Sigmoid colon (tissue), 7 donors: ENCODE results near the gene NUPR2. TPM values are rescaled to one million over a fixed set of nuclear protein-coding genes. Genes with fewer than 3 reads are reported as not detected.
"Not testable (repeated sequence)": the region's sequence is repeated elsewhere in the genome, so short reads cannot be mapped to it uniquely, and the experiment has no call there.

Experiments used
- DNase-seq: peaks from one replicate; pipeline ENCODE4 v3.0.0-alpha.2; 2019
- H3K27ac ChIP-seq, 4 donors: fragments of 200-600 bp; sonication (generic); one replicate each; pipeline ENCODE4 v1.5.1; 2016 to 2019; ENCODE audit warnings: mild to moderate bottlenecking in 1 of 4
- H3K27me3 ChIP-seq, 3 donors: fragments of 200-600 bp; sonication (generic); one replicate each; pipeline ENCODE4 v1.5.1; 2019; ENCODE audit warnings: mild to moderate bottlenecking in 1 of 3
- H3K36me3 ChIP-seq, 4 donors: fragments of 200-600 bp; sonication (generic); one replicate each; pipeline ENCODE4 v1.5.1; 2016 to 2019
- H3K4me1 ChIP-seq, 4 donors: fragments of 200-600 bp; sonication (generic); one replicate each; pipeline ENCODE4 v1.5.1; 2017 to 2019
- H3K4me3 ChIP-seq, 4 donors: fragments of 200-600 bp; sonication (generic); one replicate each; pipeline ENCODE4 v1.5.1; 2017 to 2019; ENCODE audit warnings: mild to moderate bottlenecking in 2 of 4, moderate library complexity in 1 of 4
- H3K9me3 ChIP-seq, 4 donors: fragments of 200-600 bp in 3 of 4; sonication (generic) in 3 of 4; one replicate each; pipeline versions ENCODE4 v1.5.1 to v1.6.1; 2013 to 2019
- CTCF ChIP-seq, 4 experiments: fragments of 450-650 bp in 3 of 4; fragments of 200-600 bp in 1 of 4; IDR thresholded peaks; one replicate each; pipeline ENCODE4 v1.5.1; 2016 to 2019; ENCODE audit warnings: antibody characterized with exemption in 4 of 4, mild to moderate bottlenecking in 3 of 4, moderate library complexity in 2 of 4
- EP300 ChIP-seq, 4 donors: sonication (generic); formaldehyde crosslinking; IDR thresholded peaks; one replicate each; pipeline ENCODE4 v1.6.1; 2017; ENCODE audit warnings: antibody characterized with exemption in 4 of 4
- POLR2A ChIP-seq, 2 donors: fragments of 450-650 bp; IDR thresholded peaks; one replicate each; pipeline ENCODE4 v1.6.1; 2016; ENCODE audit warnings: antibody characterized with exemption in 2 of 2, mild to moderate bottlenecking in 2 of 2, moderate library complexity in 2 of 2
- POLR2AphosphoS5 ChIP-seq, 4 donors: sonication (generic); formaldehyde crosslinking; IDR thresholded peaks; one replicate each; pipeline ENCODE4 v1.6.1; 2017; ENCODE audit warnings: antibody characterized with exemption in 4 of 4
- WGBS, 2 donors: extraction: QIAGEN DNeasy Blood & Tissue Kit; methylation state at CpG; one replicate each; pipeline ENCODE4 v1.1.7; 2013; 5-methylcytosine and 5-hydroxymethylcytosine counted together
- intact Hi-C: fragments of 100-400 bp; cut with DNase I; formaldehyde crosslinking; loops from one replicate; pipeline ENCODE4 v1.15.1; 2023
- polyA plus RNA-seq, 3 donors: library from polyadenylated mRNA; stranded (reverse); fragments of 200-250 nt; gene quantifications; one replicate each; pipeline ENCODE4 v1.2.3, GENCODE V29; 2013
- total RNA-seq, 4 donors: library from RNA; depleted of rRNA; stranded (reverse); fragments of >200 nt; gene quantifications; one replicate each; pipeline ENCODE4 v1.1.0, GENCODE V29; 2016
- donor health status: healthy with polysubstance abuse.
- donor health status: Bipolar disorder and iron deficiency.
- donor health status: healthy.

The NUPR2 gene
- total and polyA plus RNA-seq, 7 donors = 1.8 to 6.0 (median 2.9) TPM; not detected in 4

- intact Hi-C loops = loop anchor here (2.0 kb wide), 1 partner anchor 27 kb away; the partner anchor contains the start of gene CHCHD2
- TF ChIP-seq POLR2AphosphoS5 (IDR thresholded peaks at IDR 0.05) (peak in 3 of 4 donors; percentile 53 to 67 (median 58)), EP300 (IDR thresholded peaks at IDR 0.05) (no peak), POLR2A (IDR thresholded peaks at IDR 0.05) (no peak), CTCF (IDR thresholded peaks at IDR 0.05) (peak; percentile 69 to 80 (median 76))
- peak overlapping the region; percentile 70 to 86 (median 82) for H3K27ac ChIP-seq
- DNase-seq = peak; percentile 94
- H3K4me3 ChIP-seq = no peak overlapping the region
- peaks cover 0 to 38% (median 36%) of the 10 kb centered on the region in 4 donors for H3K4me1 ChIP-seq
- 63 to 70% methylated on average over 12 of the region's 12 CpGs for WGBS, 2 donors
- H3K36me3 ChIP-seq = peaks cover 0 to 36% (median 10%) of the 10 kb centered on the region in 4 donors
- no peaks in the 10 kb centered on the region for H3K9me3 ChIP-seq
- H3K27me3 ChIP-seq = no peaks in the 10 kb centered on the region
These were observed 36.6 kb downstream of the NUPR2 start for GRCh38 chr7:56079450-56080185.

- WGBS, 2 donors = 96 to 97% methylated on average over 16 of the region's 16 CpGs
- no peaks in the 10 kb centered on the region for H3K27me3 ChIP-seq
- H3K4me1 ChIP-seq = peaks cover 0 to 34% (median 29%) of the 10 kb centered on the region in 4 donors
- H3K36me3 ChIP-seq = peaks cover 0 to 36% (median 10%) of the 10 kb centered on the region in 4 donors
- peak overlapping the region in 3 of 4 donors; percentile 79 to 86 (median 84) for H3K27ac ChIP-seq
- no peak overlapping the region for H3K4me3 ChIP-seq
- DNase-seq = no peak
- no peak for TF ChIP-seq EP300 (IDR thresholded peaks at IDR 0.05)
- TF ChIP-seq CTCF (IDR thresholded peaks at IDR 0.05) = no peak
- no peak for TF ChIP-seq POLR2AphosphoS5 (IDR thresholded peaks at IDR 0.05)
- no peak for TF ChIP-seq POLR2A (IDR thresholded peaks at IDR 0.05)
- H3K9me3 ChIP-seq = no peaks in the 10 kb centered on the region
- intact Hi-C loops = loop anchor here (2.0 kb wide), 1 partner anchor 29 kb away; the partner anchor contains the start of gene CHCHD2
These were observed 38.0 kb downstream of the NUPR2 start for GRCh38 chr7:56078196-56078595.

GRCh38 chr7:56077681-56078080 lies 38.5 kb downstream of the NUPR2 start:
- TF ChIP-seq CTCF (IDR thresholded peaks at IDR 0.05) (no peak), EP300 (IDR thresholded peaks at IDR 0.05) (no peak), POLR2A (IDR thresholded peaks at IDR 0.05) (no peak), POLR2AphosphoS5 (IDR thresholded peaks at IDR 0.05) (no peak)
- no peaks in the 10 kb centered on the region for H3K9me3 ChIP-seq
- H3K27me3 ChIP-seq = no peaks in the 10 kb centered on the region
- intact Hi-C loops = loop anchor here (2.0 kb wide), 1 partner anchor 29 kb away; the partner anchor contains the start of gene CHCHD2
- H3K36me3 ChIP-seq = peaks cover 0 to 37% (median 10%) of the 10 kb centered on the region in 4 donors
- WGBS, 2 donors = 92 to 96% methylated on average over 3 of the region's 3 CpGs
- H3K27ac ChIP-seq = peak overlapping the region in 2 of 4 donors; percentile 5 to 86
- H3K4me3 ChIP-seq = no peak overlapping the region
- peaks cover 0 to 30% (median 25%) of the 10 kb centered on the region in 4 donors for H3K4me1 ChIP-seq
- DNase-seq = no peak

DNA sequence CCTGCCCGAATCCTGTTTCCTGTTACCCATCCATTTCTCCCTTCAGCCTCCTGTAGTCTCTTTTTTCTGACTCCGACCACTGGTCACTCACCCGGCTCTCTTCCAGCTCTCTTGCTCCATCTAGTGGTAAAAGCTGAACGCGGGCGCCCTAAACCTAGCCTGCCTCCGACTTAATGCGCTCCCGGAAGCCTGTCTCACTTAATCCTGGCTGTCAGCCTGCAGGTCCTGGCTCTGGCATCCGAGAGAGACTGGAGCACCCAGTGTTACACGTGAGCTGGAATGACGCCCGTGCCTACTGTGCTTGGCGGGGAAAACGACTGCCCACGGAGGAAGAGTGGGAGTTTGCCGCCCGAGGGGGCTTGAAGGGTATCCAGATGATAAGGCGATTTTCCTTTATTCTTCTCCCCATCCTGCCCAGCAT lies 41.8 kb downstream of the NUPR2 start:
- Histone ChIP-seq H3K9me3 (no peaks in the 10 kb centered on the region), H3K4me3 (no peak overlapping the region), H3K27ac (peak overlapping the region in 3 of 4 donors; percentile 63 to 73 (median 65)), H3K36me3 (peaks cover 3 to 56% (median 25%) of the 10 kb centered on the region in 4 donors), H3K27me3 (no peaks in the 10 kb centered on the region), H3K4me1 (peaks cover 0 to 16% (median 12%) of the 10 kb centered on the region in 4 donors)
- peak in 3 of 4 donors; percentile 37 to 53 (median 48) for TF ChIP-seq POLR2AphosphoS5 (IDR thresholded peaks at IDR 0.05)
- peak; percentile 80 to 95 (median 92) for TF ChIP-seq CTCF (IDR thresholded peaks at IDR 0.05)
- no peak for TF ChIP-seq EP300 (IDR thresholded peaks at IDR 0.05)
- intact Hi-C loops = loop anchor here (1.0 to 5.0 kb wide), 2 partner anchors 69 to 432 kb away; no protein-coding TSS in a partner anchor
- DNase-seq = peak; percentile 96
- WGBS, 2 donors = 15 to 36% methylated on average over 19 of the region's 19 CpGs

GRCh38 chr7:56066376-56066775 lies 49.8 kb downstream of the NUPR2 start:
- Histone ChIP-seq H3K36me3 (peaks cover 11 to 61% (median 37%) of the 10 kb centered on the region in 4 donors), H3K4me1 (peaks cover 0 to 13% (median 12%) of the 10 kb centered on the region in 4 donors)
- H3K27me3 ChIP-seq, H3K4me3 ChIP-seq, H3K9me3 ChIP-seq, H3K27ac ChIP-seq, intact Hi-C loops: not testable (repeated sequence)
- peak; percentile 42 for DNase-seq
- WGBS, 2 donors = 96 to 98% methylated on average over 13 of the region's 13 CpGs
